ENCODE data around the gene DAG1. TPM values are rescaled to one million over a fixed set of nuclear protein-coding genes. Genes with fewer than 3 reads are reported as not detected.

DAG1 gene
- total and polyA plus RNA-seq, 2 experiments from 2014 or later: 104 to 185 TPM

DNA sequence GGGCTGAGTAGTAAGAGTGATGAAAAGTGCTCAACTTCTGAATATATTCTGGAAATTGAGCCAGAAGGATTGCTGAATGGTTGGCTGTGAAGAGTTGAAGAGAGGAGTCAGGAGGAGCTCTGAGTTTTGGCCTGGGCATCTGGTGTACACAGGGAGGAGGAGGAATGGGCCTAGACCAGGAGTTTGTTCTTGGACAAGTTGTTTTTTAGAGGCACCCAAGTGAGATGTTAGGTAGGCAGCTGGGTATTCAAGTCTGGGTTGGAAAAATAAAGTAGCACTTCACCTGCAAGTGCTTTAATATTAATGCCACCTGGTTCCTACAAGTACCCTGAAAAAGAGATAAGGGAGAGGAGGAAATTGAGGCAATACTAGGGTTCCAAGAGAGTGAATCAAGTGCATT, 98.9 kb downstream of the DAG1 start:
- Histone ChIP-seq H3K27ac (no peak overlapping the region), H3K9me3 (ENCODE audit: low read depth) (no peaks in the 10 kb centered on the region), H3K27me3 (no peaks in the 10 kb centered on the region), H3K4me3 (no peak overlapping the region), H3K4me1 (ENCODE audit: low read depth) (no peaks in the 10 kb centered on the region), H3K36me3 (no peaks in the 10 kb centered on the region)
- TF ChIP-seq, protein P1, sequence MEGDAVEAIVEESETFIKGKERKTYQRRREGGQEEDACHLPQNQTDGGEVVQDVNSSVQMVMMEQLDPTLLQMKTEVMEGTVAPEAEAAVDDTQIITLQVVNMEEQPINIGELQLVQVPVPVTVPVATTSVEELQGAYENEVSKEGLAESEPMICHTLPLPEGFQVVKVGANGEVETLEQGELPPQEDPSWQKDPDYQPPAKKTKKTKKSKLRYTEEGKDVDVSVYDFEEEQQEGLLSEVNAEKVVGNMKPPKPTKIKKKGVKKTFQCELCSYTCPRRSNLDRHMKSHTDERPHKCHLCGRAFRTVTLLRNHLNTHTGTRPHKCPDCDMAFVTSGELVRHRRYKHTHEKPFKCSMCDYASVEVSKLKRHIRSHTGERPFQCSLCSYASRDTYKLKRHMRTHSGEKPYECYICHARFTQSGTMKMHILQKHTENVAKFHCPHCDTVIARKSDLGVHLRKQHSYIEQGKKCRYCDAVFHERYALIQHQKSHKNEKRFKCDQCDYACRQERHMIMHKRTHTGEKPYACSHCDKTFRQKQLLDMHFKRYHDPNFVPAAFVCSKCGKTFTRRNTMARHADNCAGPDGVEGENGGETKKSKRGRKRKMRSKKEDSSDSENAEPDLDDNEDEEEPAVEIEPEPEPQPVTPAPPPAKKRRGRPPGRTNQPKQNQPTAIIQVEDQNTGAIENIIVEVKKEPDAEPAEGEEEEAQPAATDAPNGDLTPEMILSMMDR (IDR thresholded peaks at IDR 0.05; ENCODE audit: low read depth, low read length): no peak
- no peak for DNase-seq (ENCODE audit: low read depth in 1 of 2, low spot score in 1 of 2)

GRCh38 chr3:49570028-49570654, 100.1 kb downstream of the DAG1 start:
- TF ChIP-seq, protein P1 (IDR thresholded peaks at IDR 0.05; ENCODE audit: low read depth, low read length): no peak
- H3K27ac ChIP-seq: no peak overlapping the region
- no peaks in the 10 kb centered on the region for H3K36me3 ChIP-seq
- no peaks in the 10 kb centered on the region for H3K9me3 ChIP-seq (ENCODE audit: low read depth)
- no peaks in the 10 kb centered on the region for H3K4me1 ChIP-seq (ENCODE audit: low read depth)
- H3K27me3 ChIP-seq: no peaks in the 10 kb centered on the region
- DNase-seq (ENCODE audit: low read depth in 1 of 2, low spot score in 1 of 2): no peak
- no peak overlapping the region for H3K4me3 ChIP-seq

- no peaks in the 10 kb centered on the region for H3K27me3 ChIP-seq
- H3K4me3 ChIP-seq: no peak overlapping the region
- no peak overlapping the region for H3K27ac ChIP-seq
- no peaks in the 10 kb centered on the region for H3K9me3 ChIP-seq (ENCODE audit: low read depth)
- TF ChIP-seq, protein P1 (IDR thresholded peaks at IDR 0.05; ENCODE audit: low read depth, low read length): no peak
- no peaks in the 10 kb centered on the region for H3K36me3 ChIP-seq
- no peak for DNase-seq (ENCODE audit: low read depth in 1 of 2, low spot score in 1 of 2)
- no peaks in the 10 kb centered on the region for H3K4me1 ChIP-seq (ENCODE audit: low read depth)
Observed at GRCh38 chr3:49582177-49582576, 112.1 kb downstream of the DAG1 start.

Other genes with a start within 250 kb of the DAG1 start
- gene C3orf62, start 193.0 kb upstream of the DAG1 start, total RNA-seq: 2.9 and 4.1 TPM in 2 replicates
- gene C3orf62, start 193.0 kb upstream of the DAG1 start, polyA plus RNA-seq: 5.3 and 7.6 TPM in 2 replicates
- gene USP4, start 130.2 kb upstream of the DAG1 start, total RNA-seq: 11.2 and 22.7 TPM in 2 replicates
- gene USP4, start 130.2 kb upstream of the DAG1 start, polyA plus RNA-seq: 30.1 and 55.1 TPM in 2 replicates
- 328 and 360 TPM in 2 replicates for gene GPX1, start 111.9 kb upstream of the DAG1 start, total RNA-seq
- 371 and 429 TPM in 2 replicates for gene GPX1, start 111.9 kb upstream of the DAG1 start, polyA plus RNA-seq
- 461 and 522 TPM in 2 replicates for gene RHOA, start 58.3 kb upstream of the DAG1 start, total RNA-seq
- 356 and 359 TPM in 2 replicates for gene RHOA, start 58.3 kb upstream of the DAG1 start, polyA plus RNA-seq
- 12.1 and 26.7 TPM in 2 replicates for gene TCTA, start 57.8 kb upstream of the DAG1 start, total RNA-seq
- 16.8 and 30.6 TPM in 2 replicates for gene TCTA, start 57.8 kb upstream of the DAG1 start, polyA plus RNA-seq
- 37.3 and 67.2 TPM in 2 replicates for gene AMT, start 47.8 kb upstream of the DAG1 start, total RNA-seq
- 105 and 138 TPM in 2 replicates for gene AMT, start 47.8 kb upstream of the DAG1 start, polyA plus RNA-seq
- 6.2 and 21.1 TPM in 2 replicates for gene NICN1, start 40.9 kb upstream of the DAG1 start, total RNA-seq
- gene NICN1, start 40.9 kb upstream of the DAG1 start, polyA plus RNA-seq: 30.4 and 37.7 TPM in 2 replicates
- 1.9 and 2.1 TPM in 2 replicates for gene BSN, start 84.2 kb downstream of the DAG1 start, total RNA-seq
- 1.2 and 1.6 TPM in 2 replicates for gene BSN, start 84.2 kb downstream of the DAG1 start, polyA plus RNA-seq
- gene APEH, start 204.1 kb downstream of the DAG1 start, total RNA-seq: 165 and 185 TPM in 2 replicates
- 216 and 247 TPM in 2 replicates for gene APEH, start 204.1 kb downstream of the DAG1 start, polyA plus RNA-seq
- 41.5 and 48.7 TPM in 2 replicates for gene MST1, start 219.2 kb downstream of the DAG1 start, total RNA-seq
- gene MST1, start 219.2 kb downstream of the DAG1 start, polyA plus RNA-seq: 31.3 and 37.4 TPM in 2 replicates
- gene RNF123, start 219.3 kb downstream of the DAG1 start, total RNA-seq: 41.7 and 51.1 TPM in 2 replicates
- 35.5 and 42.3 TPM in 2 replicates for gene RNF123, start 219.3 kb downstream of the DAG1 start, polyA plus RNA-seq
- gene AMIGO3, start 249.4 kb downstream of the DAG1 start, total RNA-seq: 2.3 and 5.2 TPM in 2 replicates
- 0.46 and 2.6 TPM in 2 replicates for gene AMIGO3, start 249.4 kb downstream of the DAG1 start, polyA plus RNA-seq

All from cardiac muscle cell (in vitro differentiated cells and primary cell).